GM12875 (cell line): Measurements from ENCODE around the gene TOX3.

Experiments used
- H3K4me3 ChIP-seq: one replicate; pipeline ENCODE4 v1.5.1; 2011; ENCODE audit warnings: low read depth, low read length, control low read depth
- CTCF ChIP-seq: IDR thresholded peaks from 2 replicates; pipeline ENCODE4 v1.5.1; 2011; ENCODE audit warnings: low read depth, mild to moderate bottlenecking, control low read depth, inconsistent platforms, low read length, moderate library complexity, borderline replicate concordance; ENCODE audit not compliant: insufficient read depth

The TOX3 gene

GRCh38 chr16:52547004-52547833, at the start of gene TOX3:
Gene TOX3, minus strand, starts transcription at chr16:52547143. Its CDS starts 420 bp downstream, at chr16:52546723.
- TF ChIP-seq CTCF, result no peak
- H3K4me3 ChIP-seq, result no peak within 1 kb of the TSS

- no peak for TF ChIP-seq CTCF
Measured at GRCh38 chr16:52592778-52593177, 45.8 kb upstream of the TOX3 start.

GRCh38 chr16:52591934-52592592, 45.1 kb upstream of the TOX3 start:
- no peak for TF ChIP-seq CTCF
- no peak overlapping the region for H3K4me3 ChIP-seq

More at GRCh38 chr16:52592778-52593177, 45.8 kb upstream of the TOX3 start:
- no peak overlapping the region for H3K4me3 ChIP-seq

- TF ChIP-seq CTCF, result no peak
- H3K4me3 ChIP-seq, result no peak overlapping the region
Measured at GRCh38 chr16:52591471-52591870, 44.5 kb upstream of the TOX3 start.

GRCh38 chr16:52586159-52586558, 39.2 kb upstream of the TOX3 start:
- TF ChIP-seq CTCF, result no peak
- no peak overlapping the region for H3K4me3 ChIP-seq

- no peak for TF ChIP-seq CTCF
- no peak overlapping the region for H3K4me3 ChIP-seq
Measured at GRCh38 chr16:52584354-52585320, 37.7 kb upstream of the TOX3 start.
